ENCODE measurements around the gene RGS10. TPM values are rescaled to one million over a fixed set of nuclear protein-coding genes. Genes with fewer than 3 reads are reported as not detected.

The RGS10 gene
- total and polyA plus RNA-seq, 2 of the 8 experiments (the other 6 are each of a cell fraction or from before 2014, with no cell fraction given), result 5.5 to 13.1 TPM

DNA sequence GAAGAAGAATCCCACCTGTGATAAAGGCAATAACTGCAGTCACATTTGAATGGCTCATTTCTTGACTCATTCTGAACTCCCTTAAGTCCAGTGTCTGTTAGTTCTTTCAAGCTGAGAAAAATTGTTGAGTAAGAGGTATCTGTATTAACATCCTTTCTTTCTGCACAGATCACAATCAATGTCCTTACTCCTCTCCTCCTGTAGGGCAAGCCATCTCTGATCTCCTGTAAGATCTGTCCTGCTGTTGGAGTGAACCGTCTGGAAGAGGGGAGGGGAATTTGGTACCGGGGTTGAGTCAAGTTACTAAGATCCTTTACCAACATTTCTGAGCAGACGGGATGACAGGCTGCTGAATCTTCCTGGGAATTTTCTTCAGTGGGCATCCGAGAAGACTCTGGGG lies 19.6 kb upstream of the RGS10 start:
- Histone ChIP-seq H3K18ac (ENCODE audit: extremely low read depth, low read length) (no peak overlapping the region), H3K27me3 (replicated peaks in 1 of 4; ENCODE audit: control insufficient read depth in 3 of 4, extremely low read depth in 1 of 4, insufficient read depth in 3 of 4, low read length in 3 of 4) (no peaks in the 10 kb centered on the region), H3K79me1 (ENCODE audit: low read depth, low read length) (no peaks in the 10 kb centered on the region), H3K23me2 (ENCODE audit: low read depth, low read length) (no peaks in the 10 kb centered on the region), H3K9ac (replicated peaks in 1 of 4; ENCODE audit: extremely low read depth in 1 of 4, low read depth in 3 of 4, low read length in 3 of 4) (no peak overlapping the region), H3K79me2 (ENCODE audit: control insufficient read depth in 1 of 2, insufficient read depth in 2 of 2, low read length in 2 of 2) (no peaks in the 10 kb centered on the region), H3K23ac (ENCODE audit: insufficient read length) (no peak overlapping the region), H3K14ac (ENCODE audit: insufficient read length) (no peak overlapping the region), H2AK5ac (ENCODE audit: low read depth, low read length) (no peak overlapping the region), H2BK120ac (replicated peaks; ENCODE audit: low read depth, low read length) (no peak overlapping the region), H3K36me3 (ENCODE audit: control insufficient read depth in 2 of 4, insufficient read depth in 4 of 4, low read length in 3 of 4) (no peaks in the 10 kb centered on the region), H2BK15ac (ENCODE audit: low read length) (no peak overlapping the region), H3K9me3 (ENCODE audit: insufficient read depth in 2 of 2, low read depth in 1 of 2, low read length in 1 of 2) (peaks cover 0 to 8% of the 10 kb centered on the region in 2 experiments; a peak in 1 of 4 replicates), H2BK20ac (ENCODE audit: low read length) (no peak overlapping the region), H4K20me1 (replicated peaks in 1 of 2; ENCODE audit: control insufficient read depth in 1 of 2, insufficient read depth in 2 of 2, low read length in 2 of 2) (no peaks in the 10 kb centered on the region), H2AFZ (ENCODE audit: low read length) (no peak overlapping the region), H3K4me2 (ENCODE audit: insufficient read depth in 1 of 2, low read depth in 2 of 2, low read length in 2 of 2) (no peak overlapping the region), H3K4me1 (replicated peaks in 1 of 4; ENCODE audit: control insufficient read depth in 3 of 4, insufficient read depth in 4 of 4, low read length in 3 of 4) (no peaks in the 10 kb centered on the region), H4K8ac (ENCODE audit: extremely low read depth, insufficient read depth, low read length) (no peak overlapping the region), H2BK5ac (ENCODE audit: low read depth, low read length) (no peak overlapping the region), H2BK12ac (ENCODE audit: low read depth, low read length) (no peak overlapping the region), H3K56ac (replicated peaks; ENCODE audit: insufficient read length, low read depth, low read length) (no peak overlapping the region), H3K4me3 (ENCODE audit: extremely low read depth in 1 of 4, insufficient read depth in 2 of 4, low read depth in 3 of 4, low read length in 4 of 4) (no peak overlapping the region), H3K27ac (ENCODE audit: low read depth, low read length) (no peak overlapping the region), H4K5ac (ENCODE audit: insufficient read length, low read depth, low read length) (no peak overlapping the region), H3K4ac (replicated peaks; ENCODE audit: insufficient read length, low read depth, low read length) (no peak overlapping the region), H4K91ac (replicated peaks; ENCODE audit: insufficient read length, low read length) (no peak overlapping the region)
- TF ChIP-seq TBP (IDR thresholded peaks at IDR 0.05; ENCODE audit: low read depth, low read length), result no peak
- no peak for TF ChIP-seq BACH1 (IDR thresholded peaks at IDR 0.05; ENCODE audit: low read length)
- TF ChIP-seq KDM4A (IDR thresholded peaks at IDR 0.05; ENCODE audit: low read depth, low read length, severe bottlenecking), result no peak
- no peak for TF ChIP-seq FOSL1 (IDR thresholded peaks at IDR 0.05; ENCODE audit: insufficient read depth, low read depth, low read length)
- no peak for TF ChIP-seq CREB1 (IDR thresholded peaks at IDR 0.05)
- no peak for TF ChIP-seq SIX5 (IDR thresholded peaks at IDR 0.05; ENCODE audit: low read depth, low read length)
- TF ChIP-seq TAF7 (optimal IDR thresholded peaks at IDR 0.05; ENCODE audit: borderline replicate concordance, low read depth, low read length), result no peak
- no peak for TF ChIP-seq SIRT6 (IDR thresholded peaks at IDR 0.05; ENCODE audit: low read length)
- TF ChIP-seq RAD21 (IDR thresholded peaks at IDR 0.05 in 1 of 2, conservative IDR thresholded peaks at IDR 0.05 in 1 of 2; ENCODE audit: low read depth in 2 of 2, low read length in 2 of 2), result no peak
- DNase-seq (ENCODE audit: low read depth in 1 of 2, low spot score in 2 of 2) (no peak), FAIRE-seq (no peak)
- ChIA-PET CTCF (ENCODE audit: partially characterized antibody) (interaction anchor here (1.4 kb wide), 1 partner anchor 9 kb away, joined by 3 read pairs; no protein-coding TSS in a partner anchor), POLR2A (ENCODE audit: partially characterized antibody) (no interaction called here)
- WGBS, 2 experiments (ENCODE audit: extremely low coverage in 1 of 2, insufficient coverage in 1 of 2, insufficient read length in 1 of 2, insufficient replicate concordance in 2 of 2, low coverage in 1 of 2, low lambda C conversion rate in 2 of 2, missing lambda C conversion rate in 1 of 2), result 93% methylated on average over 4 of the region's 4 CpGs; no CpG with 5 or more reads in 1 of the 2 experiments

Data from H1 (cell line).